ENCODE data around the gene ITPR2.
"Not testable (repeated sequence)": the region's sequence is repeated elsewhere in the genome, so short reads cannot be mapped to it uniquely, and the experiment has no call there.

The ITPR2 gene

DNA sequence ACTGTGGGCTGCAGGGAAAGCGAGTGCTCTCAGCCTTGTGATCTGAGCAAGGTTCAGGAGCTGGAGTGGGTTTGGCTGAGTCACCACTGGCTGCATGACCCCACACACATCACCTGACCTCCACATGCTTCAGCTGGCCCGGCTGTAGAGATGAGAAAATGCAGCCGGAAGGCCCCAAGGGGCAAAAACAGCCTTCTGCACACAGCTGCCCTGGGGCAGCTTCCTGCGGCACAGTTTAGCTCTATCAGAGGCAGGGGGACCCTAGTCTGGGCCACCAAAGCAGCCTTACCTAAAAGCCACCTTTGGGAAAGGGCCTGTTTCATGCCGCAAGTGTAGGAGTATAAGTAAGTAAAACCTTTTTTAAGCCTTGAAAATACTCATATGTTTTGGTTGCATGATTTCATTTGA lies 514.3 kb downstream of the ITPR2 start:
- no peak for DNase-seq (ENCODE audit: extremely low spot score)
- POLR2A ChIA-PET = no interaction called here
- no peak for TF ChIP-seq L3MBTL2 (conservative IDR thresholded peaks at IDR 0.05)
- no peak for TF ChIP-seq FOXA1 (IDR thresholded peaks at IDR 0.05)
- no peak for TF ChIP-seq FOXM1 (IDR thresholded peaks at IDR 0.05; ENCODE audit: borderline replicate concordance)
- TF ChIP-seq, protein P1, sequence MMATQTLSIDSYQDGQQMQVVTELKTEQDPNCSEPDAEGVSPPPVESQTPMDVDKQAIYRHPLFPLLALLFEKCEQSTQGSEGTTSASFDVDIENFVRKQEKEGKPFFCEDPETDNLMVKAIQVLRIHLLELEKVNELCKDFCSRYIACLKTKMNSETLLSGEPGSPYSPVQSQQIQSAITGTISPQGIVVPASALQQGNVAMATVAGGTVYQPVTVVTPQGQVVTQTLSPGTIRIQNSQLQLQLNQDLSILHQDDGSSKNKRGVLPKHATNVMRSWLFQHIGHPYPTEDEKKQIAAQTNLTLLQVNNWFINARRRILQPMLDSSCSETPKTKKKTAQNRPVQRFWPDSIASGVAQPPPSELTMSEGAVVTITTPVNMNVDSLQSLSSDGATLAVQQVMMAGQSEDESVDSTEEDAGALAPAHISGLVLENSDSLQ (IDR thresholded peaks at IDR 0.05) = no peak
- no peak for TF ChIP-seq ZNF384 (IDR thresholded peaks at IDR 0.05)
- no peak for TF ChIP-seq CTBP1 (IDR thresholded peaks at IDR 0.05; ENCODE audit: borderline replicate concordance)
- TF ChIP-seq BHLHE40 (IDR thresholded peaks at IDR 0.05; ENCODE audit: borderline replicate concordance) = no peak
- no peak for TF ChIP-seq ARNT (IDR thresholded peaks at IDR 0.05)
- no peak for TF ChIP-seq LEF1 (IDR thresholded peaks at IDR 0.05; ENCODE audit: borderline replicate concordance)
- no peak for TF ChIP-seq SUZ12 (IDR thresholded peaks at IDR 0.05)
- TF ChIP-seq FOXK2 (IDR thresholded peaks at IDR 0.05) = no peak
- TF ChIP-seq NFRKB (IDR thresholded peaks at IDR 0.05) = no peak
- TF ChIP-seq TARDBP (IDR thresholded peaks at IDR 0.05) = no peak
- TF ChIP-seq ELF4 (IDR thresholded peaks at IDR 0.05) = no peak
- TF ChIP-seq SP1 (IDR thresholded peaks at IDR 0.05) = no peak
- TF ChIP-seq HDGF (IDR thresholded peaks at IDR 0.05; ENCODE audit: borderline replicate concordance) = no peak
- CTCF ChIA-PET = no interaction called here

DNA sequence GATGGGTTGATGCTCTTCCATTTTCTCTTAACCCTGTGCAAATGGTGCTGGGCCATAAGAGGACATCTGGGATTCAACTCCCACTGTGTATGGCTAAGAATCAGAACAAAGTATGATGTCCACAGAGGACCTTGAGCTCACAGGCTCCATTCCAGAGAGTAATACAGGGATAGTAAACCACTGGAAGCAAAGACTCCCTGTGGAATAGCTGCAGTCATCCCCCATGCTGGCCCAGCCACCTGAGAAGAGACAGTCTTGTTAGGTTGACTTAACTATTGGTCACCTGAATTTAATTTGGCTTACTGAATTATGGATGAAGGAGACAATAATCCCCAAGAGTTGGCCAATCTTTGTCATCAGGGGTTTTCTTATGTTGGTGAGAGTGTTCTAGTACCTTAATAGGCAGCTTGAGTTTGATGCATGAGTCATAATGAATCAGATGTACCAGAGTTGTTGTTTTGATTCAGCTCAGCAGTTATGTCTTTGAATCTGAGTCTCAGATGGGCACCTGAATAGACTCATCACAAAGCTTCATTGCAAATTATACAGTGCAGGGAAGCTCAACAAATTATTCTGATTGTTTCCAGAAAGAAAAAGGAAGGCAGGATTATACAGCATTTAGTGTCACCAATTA lies 514.9 kb downstream of the ITPR2 start:
- ChIA-PET POLR2A (no interaction called here), CTCF (no interaction called here)
- no peak for TF ChIP-seq ZNF384 (IDR thresholded peaks at IDR 0.05)
- no peak for TF ChIP-seq SUZ12 (IDR thresholded peaks at IDR 0.05)
- DNase-seq (ENCODE audit: extremely low spot score) = no peak

DNA sequence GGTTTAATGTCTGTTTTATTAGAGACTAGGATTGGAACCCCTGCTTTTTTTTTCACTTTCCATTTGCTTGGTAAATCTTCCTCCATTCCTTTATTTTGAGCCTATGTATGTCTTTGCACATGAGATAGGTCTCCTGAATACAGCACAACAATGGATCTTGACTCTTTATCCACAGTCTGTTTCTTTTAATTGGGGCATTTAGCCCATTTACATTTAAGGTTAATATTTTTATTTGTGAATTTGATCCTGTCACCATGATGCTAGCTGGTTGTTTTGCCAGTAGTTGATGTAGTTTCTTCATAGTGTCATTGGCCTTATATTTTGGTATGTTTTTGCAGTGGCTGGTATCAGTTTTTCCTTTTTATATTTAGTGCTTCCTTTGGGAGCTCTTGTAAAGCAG lies 518.9 kb downstream of the ITPR2 start:
- CTCF ChIA-PET; DNase-seq (ENCODE audit: extremely low spot score); POLR2A ChIA-PET: not testable (repeated sequence)

GRCh38 chr12:26310489-26310888 lies 522.5 kb downstream of the ITPR2 start:
- POLR2A ChIA-PET; DNase-seq (ENCODE audit: extremely low spot score); CTCF ChIA-PET: not testable (repeated sequence)

DNA sequence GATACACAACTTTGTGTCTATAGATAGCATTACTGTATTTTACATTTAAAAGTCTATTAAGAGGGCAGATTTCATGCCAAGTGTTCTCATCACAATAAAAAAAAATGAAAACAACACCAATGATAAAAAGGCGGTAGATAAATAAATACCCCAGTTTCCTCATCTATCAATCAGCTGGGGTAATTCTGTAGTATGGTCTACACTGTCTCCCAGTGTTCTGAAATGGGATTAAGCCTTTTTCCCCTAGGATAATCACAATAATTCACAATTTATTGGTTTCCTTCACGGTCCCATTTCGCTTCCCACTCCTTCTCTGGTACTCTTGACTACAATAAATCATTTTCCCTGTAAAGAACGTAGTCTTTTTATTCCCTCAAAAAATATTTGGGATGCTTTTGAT lies 523.4 kb downstream of the ITPR2 start:
- ChIA-PET CTCF (no interaction called here), POLR2A (no interaction called here)
- TF ChIP-seq BHLHE40 (IDR thresholded peaks at IDR 0.05; ENCODE audit: borderline replicate concordance) (no peak), CTBP1 (IDR thresholded peaks at IDR 0.05; ENCODE audit: borderline replicate concordance) (no peak), NFRKB (IDR thresholded peaks at IDR 0.05) (no peak), FOXA1 (IDR thresholded peaks at IDR 0.05) (no peak), FOXM1 (IDR thresholded peaks at IDR 0.05; ENCODE audit: borderline replicate concordance) (no peak), HDGF (IDR thresholded peaks at IDR 0.05; ENCODE audit: borderline replicate concordance) (no peak), ELF4 (IDR thresholded peaks at IDR 0.05) (no peak), TARDBP (IDR thresholded peaks at IDR 0.05) (no peak), ARNT (IDR thresholded peaks at IDR 0.05) (no peak)
- TF ChIP-seq, protein P1 (IDR thresholded peaks at IDR 0.05) = no peak; the same call in 1 of the 2 replicates
- no peak for DNase-seq (ENCODE audit: extremely low spot score)

DNA sequence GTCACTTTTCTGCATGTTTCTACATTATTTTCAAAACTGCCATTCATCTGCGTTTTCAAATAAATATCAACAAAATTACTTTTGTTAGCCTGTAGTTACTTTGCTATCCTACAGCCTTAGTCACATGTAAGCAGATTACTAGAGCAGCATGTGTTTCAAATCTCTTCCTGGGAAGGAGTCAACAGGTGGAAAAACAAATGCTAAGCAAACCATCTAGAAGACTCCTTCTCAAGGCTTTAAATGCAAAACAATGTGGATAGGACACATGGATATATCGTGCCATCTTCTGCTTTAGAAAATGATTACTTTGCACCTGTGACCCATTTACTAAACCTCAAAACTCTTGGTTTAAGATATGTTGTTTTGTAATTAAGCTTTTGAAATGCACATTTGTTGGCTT lies 528.7 kb downstream of the ITPR2 start:
- ChIA-PET CTCF (no interaction called here), POLR2A (no interaction called here)
- no peak for DNase-seq (ENCODE audit: extremely low spot score)
- TF ChIP-seq LEF1 (IDR thresholded peaks at IDR 0.05; ENCODE audit: borderline replicate concordance) = no peak
- no peak for TF ChIP-seq ZNF384 (IDR thresholded peaks at IDR 0.05)
- no peak for TF ChIP-seq FOXK2 (IDR thresholded peaks at IDR 0.05)
- no peak for TF ChIP-seq L3MBTL2 (conservative IDR thresholded peaks at IDR 0.05)
- TF ChIP-seq TARDBP (IDR thresholded peaks at IDR 0.05) = no peak
- TF ChIP-seq NFRKB (IDR thresholded peaks at IDR 0.05) = no peak
- TF ChIP-seq ARNT (IDR thresholded peaks at IDR 0.05) = no peak
- TF ChIP-seq SP1 (IDR thresholded peaks at IDR 0.05) = no peak
- no peak for TF ChIP-seq BHLHE40 (IDR thresholded peaks at IDR 0.05; ENCODE audit: borderline replicate concordance)
- no peak for TF ChIP-seq FOXM1 (IDR thresholded peaks at IDR 0.05; ENCODE audit: borderline replicate concordance)
- no peak for TF ChIP-seq ELF4 (IDR thresholded peaks at IDR 0.05)
- no peak for TF ChIP-seq HDGF (IDR thresholded peaks at IDR 0.05; ENCODE audit: borderline replicate concordance)
- TF ChIP-seq, protein P1 (IDR thresholded peaks at IDR 0.05) = no peak
- no peak for TF ChIP-seq SUZ12 (IDR thresholded peaks at IDR 0.05)

DNA sequence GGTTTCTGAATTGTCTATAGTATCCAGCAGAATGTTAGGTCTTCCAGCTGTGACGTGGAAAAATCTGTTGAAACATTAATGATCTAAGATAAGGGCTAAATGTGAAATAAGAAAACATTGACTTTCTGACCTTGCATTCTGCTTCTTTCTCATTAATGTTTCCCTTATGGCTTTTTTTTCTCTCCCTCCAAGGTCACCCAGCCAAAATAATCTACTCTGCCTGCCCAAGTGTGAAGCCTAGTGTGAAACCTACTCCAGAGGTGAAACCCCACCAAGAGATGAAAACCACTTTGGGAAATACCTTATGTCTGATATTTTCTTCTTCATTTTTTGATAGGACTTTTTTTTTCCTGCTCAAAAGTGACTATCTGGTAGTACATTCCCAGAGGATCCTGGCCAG lies 529.6 kb downstream of the ITPR2 start:
- DNase-seq (ENCODE audit: extremely low spot score) = no peak
- POLR2A ChIA-PET = no interaction called here
- no peak for TF ChIP-seq ZNF384 (IDR thresholded peaks at IDR 0.05)
- TF ChIP-seq, protein P1 (IDR thresholded peaks at IDR 0.05) = no peak
- no peak for TF ChIP-seq SP1 (IDR thresholded peaks at IDR 0.05)
- CTCF ChIA-PET = no interaction called here
